Keratinocyte (primary cell): ENCODE data around the gene SDK2.

Source experiments
- EZH2 ChIP-seq: IDR thresholded peaks from one replicate; pipeline ENCODE4 v1.6.1; 2012; ENCODE audit warnings: inconsistent platforms, mild to moderate bottlenecking, low read length, moderate library complexity
- TF ChIP-seq, protein P1 (sequence below), 3 experiments: IDR thresholded peaks in 1 of 3; conservative IDR thresholded peaks in 1 of 3; optimal IDR thresholded peaks in 1 of 3; 2 replicates in 2 of 3; 3 replicates in 1 of 3; pipeline versions ENCODE3 to v1.5.1; 2011; ENCODE audit warnings: low read length in 3 of 3, mild to moderate bottlenecking in 3 of 3, moderate library complexity in 2 of 3, control low read depth in 1 of 3, inconsistent platforms in 1 of 3; ENCODE audit not compliant: insufficient read depth in 2 of 3; ENCODE audit errors: extremely low read depth in 1 of 3

DNA sequence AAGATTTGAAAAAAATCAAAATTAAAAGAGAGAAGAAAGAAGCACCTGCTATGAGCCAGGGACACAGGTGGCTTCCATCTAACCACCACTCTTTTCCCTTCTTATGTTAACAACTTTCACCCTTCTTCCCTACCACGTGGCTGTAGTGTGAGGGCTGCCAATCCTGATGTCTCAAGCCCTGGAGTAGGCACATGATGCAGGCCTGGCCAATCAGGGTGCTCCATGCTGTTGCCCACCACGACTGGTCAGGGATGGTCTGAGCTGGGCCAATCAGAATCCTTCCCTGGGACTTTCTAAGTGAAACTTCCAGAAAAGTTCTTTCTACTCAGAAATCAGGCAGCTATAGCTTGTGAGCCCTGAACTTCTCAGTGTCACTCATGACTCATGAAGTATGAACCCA is 140.7 kb downstream of the SDK2 start:
- TF ChIP-seq, protein P1, sequence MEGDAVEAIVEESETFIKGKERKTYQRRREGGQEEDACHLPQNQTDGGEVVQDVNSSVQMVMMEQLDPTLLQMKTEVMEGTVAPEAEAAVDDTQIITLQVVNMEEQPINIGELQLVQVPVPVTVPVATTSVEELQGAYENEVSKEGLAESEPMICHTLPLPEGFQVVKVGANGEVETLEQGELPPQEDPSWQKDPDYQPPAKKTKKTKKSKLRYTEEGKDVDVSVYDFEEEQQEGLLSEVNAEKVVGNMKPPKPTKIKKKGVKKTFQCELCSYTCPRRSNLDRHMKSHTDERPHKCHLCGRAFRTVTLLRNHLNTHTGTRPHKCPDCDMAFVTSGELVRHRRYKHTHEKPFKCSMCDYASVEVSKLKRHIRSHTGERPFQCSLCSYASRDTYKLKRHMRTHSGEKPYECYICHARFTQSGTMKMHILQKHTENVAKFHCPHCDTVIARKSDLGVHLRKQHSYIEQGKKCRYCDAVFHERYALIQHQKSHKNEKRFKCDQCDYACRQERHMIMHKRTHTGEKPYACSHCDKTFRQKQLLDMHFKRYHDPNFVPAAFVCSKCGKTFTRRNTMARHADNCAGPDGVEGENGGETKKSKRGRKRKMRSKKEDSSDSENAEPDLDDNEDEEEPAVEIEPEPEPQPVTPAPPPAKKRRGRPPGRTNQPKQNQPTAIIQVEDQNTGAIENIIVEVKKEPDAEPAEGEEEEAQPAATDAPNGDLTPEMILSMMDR (optimal IDR thresholded peaks at IDR 0.05 in 1 of 3, IDR thresholded peaks at IDR 0.05 in 1 of 3, conservative IDR thresholded peaks at IDR 0.05 in 1 of 3; ENCODE audit: extremely low read depth in 1 of 3, insufficient read depth in 2 of 3, low read length in 3 of 3): no peak
- no peak for TF ChIP-seq EZH2
